Heart right ventricle (tissue), 16 donors: ENCODE measurements around the gene STK39. TPM values are rescaled to one million over a fixed set of nuclear protein-coding genes. Genes with fewer than 3 reads are reported as not detected.

ENCODE experiments used
- ATAC-seq, 8 donors: fragments of 200-7000 bp; cut with Tn5 transposase; one replicate each; pipeline ENCODE4 v1.9.1; 2020; ENCODE audit warnings: mild to moderate bottlenecking in 8 of 8, moderate library complexity in 8 of 8, moderate number of reproducible peaks in 1 of 8
- DNase-seq, 2 donors: peaks; one replicate each; pipeline ENCODE4 v3.0.0-alpha.2; 2020
- H3K27ac ChIP-seq, 10 donors: fragments of 200-600 bp; sonication (generic) in 2 of 10; one replicate each; pipeline versions ENCODE4 v1.5.0 to v1.8.0; 2020 to 2022; ENCODE audit warnings: mild to moderate bottlenecking in 3 of 10
- H3K27me3 ChIP-seq, 7 donors: fragments of 200-600 bp; one replicate each; pipeline ENCODE4 v1.8.0; 2021 to 2022; ENCODE audit warnings: mild to moderate bottlenecking in 2 of 7
- H3K36me3 ChIP-seq, 9 donors: fragments of 200-600 bp; sonication (generic) in 1 of 9; one replicate each; pipeline versions ENCODE4 v1.5.0 to v1.8.0; 2020 to 2022; ENCODE audit warnings: mild to moderate bottlenecking in 2 of 9
- H3K4me1 ChIP-seq, 9 donors: fragments of 200-600 bp; sonication (generic) in 1 of 9; one replicate each; pipeline versions ENCODE4 v1.5.0 to v1.8.0; 2020 to 2022; ENCODE audit warnings: mild to moderate bottlenecking in 4 of 9
- H3K4me3 ChIP-seq, 10 donors: fragments of 200-600 bp; sonication (generic) in 2 of 10; one replicate each; pipeline versions ENCODE4 v1.5.0 to v1.8.0; 2020 to 2022; ENCODE audit warnings: mild to moderate bottlenecking in 7 of 10, moderate library complexity in 2 of 10
- H3K9me3 ChIP-seq, 11 donors: fragments of 200-600 bp in 10 of 11; sonication (generic) in 2 of 11; one replicate each; pipeline versions ENCODE4 v1.5.0 to v1.8.0; 2013 to 2022; ENCODE audit warnings: mild to moderate bottlenecking in 2 of 11, control low read depth in 1 of 11, moderate library complexity in 1 of 11
- WGBS, 2 donors: extraction: QIAGEN DNeasy Blood & Tissue Kit; methylation state at CpG; one replicate each; pipeline ENCODE4 v1.1.7; 2013; ENCODE audit warnings: inconsistent platforms in 1 of 2; 5-methylcytosine and 5-hydroxymethylcytosine counted together
- intact Hi-C, 10 donors: fragments of 100-400 bp; cut with DNase I; formaldehyde crosslinking; loops; one replicate each; pipeline versions ENCODE4 v1.11.1 to v1.14.2; 2022
- polyA plus RNA-seq, 2 donors: library from polyadenylated mRNA; stranded (reverse); fragments of 200-250 nt; gene quantifications; one replicate each; pipeline ENCODE4 v1.2.3, GENCODE V29; 2013
- total RNA-seq, 10 donors: library from RNA; stranded (reverse); fragmentation: NEBNext Ultra II Directional in 3 of 10; extraction: Animal tissue kit (Norgen Biotek cat#: 25700) in 3 of 10; gene quantifications; one replicate each; pipeline versions ENCODE4 v1.2.1 to v1.2.4, GENCODE V29; 2021 to 2023
- TF ChIP-seq, protein P1 (sequence below), 9 donors: fragments of 200-600 bp; sonication (generic) in 2 of 9; IDR thresholded peaks; one replicate each; pipeline versions ENCODE4 v1.5.0 to v1.8.0; 2021 to 2022; ENCODE audit warnings: antibody characterized with exemption in 9 of 9, mild to moderate bottlenecking in 5 of 9, moderate library complexity in 1 of 9
- donor health status: Arrhythmogenic right ventricular cardiomyopathy.
- donor health status: ischemic (EF 13 %, LVEDD 7.1; RV severe dilation, severe dysfunction).
- donor health status: healthy with polysubstance abuse.
- donor health status: DM: no; HTN: yes; CAD: no.
- donor health status: DM: no; HTN: no; CAD: no.
- donor health status: ischemic (EF 25% LVEDD 6.9; RV normal size, moderate dysfunction).
- donor health status: ischemic (EF 25% LVEDD 5.7; RV mildly dilated, moderate dysfunction).
- donor health status: healthy.
- donor health status: DM: yes; HTN: yes; CAD: no.
- donor health status: Ischemic cardiomyopathy.
- donor health status: ischemic (EF 35%, LVEDD 5.7; RV mildly dilated, moderate dysfunction).
- donor health status: nonischemic (EF 11% LVEDD 7.7; RV severe dilation, severe dysfunction).
- donor health status: DM: yes; HTN: yes; CAD: no.
- donor health status: PGD.
- donor health status: ischemic (EF 29% LVEDD 5.4; RV normal size, mild dysfunction).
- donor health status: nonischemic (EF 23%, LVEDD 6.1; RV moderate dilation, normal function).

The STK39 gene
- total and polyA plus RNA-seq, 12 donors = 15.2 to 35.5 (median 19.6) TPM

DNA sequence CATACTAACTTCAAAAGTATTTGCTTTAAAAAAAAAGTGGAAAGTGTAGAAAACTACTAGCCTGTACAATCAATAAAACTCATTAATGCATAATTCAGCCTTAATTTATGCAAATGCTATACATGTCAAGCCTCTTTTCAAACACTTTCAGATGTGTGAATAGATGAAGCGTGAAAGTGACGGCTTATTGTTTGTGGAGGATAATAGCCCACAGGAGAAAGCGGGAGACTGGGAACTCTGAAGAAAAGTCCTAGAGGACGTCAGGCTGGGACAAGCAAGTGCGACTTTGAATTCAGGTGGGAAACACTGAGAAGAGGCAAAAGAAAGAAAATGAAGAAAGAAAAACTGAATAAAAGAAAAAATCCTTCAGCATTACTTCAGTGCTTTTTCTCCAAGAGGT is 108.5 kb downstream of the STK39 start:
- 94 to 96% methylated on average over 5 of the region's 5 CpGs for WGBS, 2 donors
- peaks cover 0 to 22% (median 0%) of the 10 kb centered on the region in 9 donors for H3K36me3 ChIP-seq
- H3K9me3 ChIP-seq = no peaks in the 10 kb centered on the region
- ATAC-seq = no peak
- H3K27ac ChIP-seq = peak overlapping the region in 4 of 10 donors; percentile 49 to 55 (median 50)
- H3K4me3 ChIP-seq = no peak overlapping the region
- no peaks in the 10 kb centered on the region for H3K27me3 ChIP-seq
- peaks cover 0 to 47% (median 21%) of the 10 kb centered on the region in 9 donors for H3K4me1 ChIP-seq
- DNase-seq = no peak
- intact Hi-C loops = loop anchor here in 9 of 10 donors (2.0 to 10.0 kb wide), 7 partner anchors 106 to 206 kb away; partner anchors contain the start of gene STK39 (in 5 of the 9)
- TF ChIP-seq, protein P1, sequence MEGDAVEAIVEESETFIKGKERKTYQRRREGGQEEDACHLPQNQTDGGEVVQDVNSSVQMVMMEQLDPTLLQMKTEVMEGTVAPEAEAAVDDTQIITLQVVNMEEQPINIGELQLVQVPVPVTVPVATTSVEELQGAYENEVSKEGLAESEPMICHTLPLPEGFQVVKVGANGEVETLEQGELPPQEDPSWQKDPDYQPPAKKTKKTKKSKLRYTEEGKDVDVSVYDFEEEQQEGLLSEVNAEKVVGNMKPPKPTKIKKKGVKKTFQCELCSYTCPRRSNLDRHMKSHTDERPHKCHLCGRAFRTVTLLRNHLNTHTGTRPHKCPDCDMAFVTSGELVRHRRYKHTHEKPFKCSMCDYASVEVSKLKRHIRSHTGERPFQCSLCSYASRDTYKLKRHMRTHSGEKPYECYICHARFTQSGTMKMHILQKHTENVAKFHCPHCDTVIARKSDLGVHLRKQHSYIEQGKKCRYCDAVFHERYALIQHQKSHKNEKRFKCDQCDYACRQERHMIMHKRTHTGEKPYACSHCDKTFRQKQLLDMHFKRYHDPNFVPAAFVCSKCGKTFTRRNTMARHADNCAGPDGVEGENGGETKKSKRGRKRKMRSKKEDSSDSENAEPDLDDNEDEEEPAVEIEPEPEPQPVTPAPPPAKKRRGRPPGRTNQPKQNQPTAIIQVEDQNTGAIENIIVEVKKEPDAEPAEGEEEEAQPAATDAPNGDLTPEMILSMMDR (IDR thresholded peaks at IDR 0.05) = no peak

DNA sequence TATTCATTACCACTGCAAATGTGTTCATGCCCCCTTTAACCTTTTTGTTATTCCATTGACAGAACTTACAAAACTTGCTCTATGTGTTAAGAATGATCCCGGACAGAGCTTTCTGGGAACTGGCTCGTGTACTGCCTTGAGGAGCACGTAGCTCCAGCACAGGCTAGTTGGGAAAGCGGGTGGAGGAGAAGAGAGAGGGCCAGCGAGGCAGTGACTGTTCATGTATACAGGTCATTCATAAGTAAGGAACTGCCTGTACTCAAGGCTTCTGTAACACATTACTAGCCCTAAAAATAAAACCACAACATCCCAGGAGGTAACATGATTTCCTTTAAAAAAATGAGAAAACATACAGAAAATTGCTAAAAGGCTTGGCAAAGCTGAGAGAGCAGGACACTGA is 109.0 kb downstream of the STK39 start:
- no peaks in the 10 kb centered on the region for H3K9me3 ChIP-seq
- ATAC-seq (peak in 7 of 8 donors; percentile 48 to 94 (median 76)), DNase-seq (peak in 1 of 2 donors; percentile 31)
- peaks cover 0 to 25% (median 0%) of the 10 kb centered on the region in 9 donors for H3K36me3 ChIP-seq
- no peaks in the 10 kb centered on the region for H3K27me3 ChIP-seq
- no peak overlapping the region for H3K4me3 ChIP-seq
- TF ChIP-seq, protein P1 (IDR thresholded peaks at IDR 0.05) = no peak
- intact Hi-C loops = loop anchor here in 9 of 10 donors (2.0 to 10.0 kb wide), 7 partner anchors 106 to 206 kb away; partner anchors contain the start of gene STK39 (in 5 of the 9)
- peaks cover 0 to 47% (median 21%) of the 10 kb centered on the region in 9 donors for H3K4me1 ChIP-seq
- WGBS, 2 donors = 65% methylated on average over 5 of the region's 5 CpGs
- peak overlapping the region in 6 of 10 donors; percentile 35 to 55 (median 49) for H3K27ac ChIP-seq

DNA sequence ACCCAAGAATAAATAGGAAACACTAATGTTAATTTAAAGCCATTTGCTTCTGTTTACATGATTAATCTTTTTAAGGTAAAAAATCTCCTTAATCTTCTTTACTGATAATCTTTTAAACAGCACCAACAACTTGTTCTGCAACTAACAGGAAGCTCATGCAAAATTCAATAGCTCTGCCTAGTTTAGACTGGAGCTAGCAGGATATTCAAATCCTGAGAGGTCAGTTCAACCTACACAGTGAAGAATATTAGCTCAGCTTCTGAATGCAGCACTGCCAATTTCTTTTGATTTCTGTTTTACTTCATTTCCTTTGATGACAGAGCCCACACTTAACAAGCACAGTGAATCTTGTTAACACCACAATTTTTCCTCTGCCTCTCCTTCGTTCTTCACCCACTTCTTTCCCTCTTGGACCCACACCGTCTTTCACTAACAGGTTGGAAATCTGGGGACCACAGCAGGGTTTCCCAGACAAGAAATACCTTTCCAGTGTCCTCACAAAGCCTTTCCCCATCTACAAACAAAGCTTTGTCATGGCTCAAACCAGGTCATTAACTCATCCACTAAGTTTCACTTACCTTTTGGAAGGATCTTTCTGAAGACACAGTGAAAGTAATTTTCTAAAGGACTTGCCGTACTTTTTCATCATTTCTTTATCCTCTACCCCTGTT is 109.8 kb downstream of the STK39 start:
- WGBS, 2 donors = 58 to 64% methylated on average over 3 of the region's 3 CpGs
- H3K4me3 ChIP-seq = no peak overlapping the region
- DNase-seq (no peak), ATAC-seq (peak in 4 of 8 donors; percentile 36 to 67 (median 60))
- TF ChIP-seq, protein P1 (IDR thresholded peaks at IDR 0.05) = no peak
- intact Hi-C loops = loop anchor here in 9 of 10 donors (2.0 to 10.0 kb wide), 7 partner anchors 107 to 207 kb away; partner anchors contain the start of gene STK39 (in 5 of the 9)
- peaks cover 0 to 47% (median 21%) of the 10 kb centered on the region in 9 donors for H3K4me1 ChIP-seq
- peak overlapping the region in 9 of 10 donors; percentile 15 to 58 (median 46) for H3K27ac ChIP-seq
- H3K27me3 ChIP-seq = no peaks in the 10 kb centered on the region
- H3K36me3 ChIP-seq = peaks cover 0 to 27% (median 0%) of the 10 kb centered on the region in 9 donors
- no peaks in the 10 kb centered on the region for H3K9me3 ChIP-seq

DNA sequence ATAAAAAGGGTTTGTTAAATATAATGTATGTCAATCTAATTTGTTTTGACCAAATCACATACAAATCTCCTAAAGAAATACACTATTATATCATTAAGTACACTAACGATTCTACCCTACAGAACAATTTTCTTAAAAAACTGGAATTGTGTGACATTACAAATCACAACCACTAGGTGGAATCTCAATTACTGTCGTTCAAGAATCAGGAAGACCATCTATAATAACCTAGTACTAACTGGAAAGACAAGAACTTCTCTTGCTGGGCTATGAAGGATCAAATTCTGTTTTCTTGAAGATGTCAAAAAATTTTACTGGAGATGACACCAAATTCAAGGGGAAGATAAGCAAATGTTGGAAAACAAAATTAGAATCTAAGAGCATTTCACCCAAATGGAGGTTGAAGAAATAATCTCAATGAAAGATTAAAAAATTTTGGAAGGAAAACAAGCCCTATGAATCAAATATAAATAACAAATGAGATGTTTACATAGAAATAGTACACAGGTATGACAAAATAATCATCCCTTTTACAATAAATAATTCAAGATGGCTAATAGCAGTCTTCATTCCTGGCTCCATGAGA is 110.9 kb downstream of the STK39 start:
- intact Hi-C loops = loop anchor here in 8 of 10 donors (5.0 to 10.0 kb wide), 6 partner anchors 108 to 208 kb away; partner anchors contain the start of gene STK39 (in 4 of the 8)

More for the DNA sequence above, 110.9 kb downstream of the STK39 start:
- DNase-seq (no peak), ATAC-seq (peak in 1 of 8 donors; percentile 28)
- no peaks in the 10 kb centered on the region for H3K27me3 ChIP-seq
- WGBS, 2 donors = 25% methylated on average over 2 of the region's 2 CpGs
- H3K9me3 ChIP-seq = no peaks in the 10 kb centered on the region
- H3K36me3 ChIP-seq = peaks cover 0 to 27% (median 0%) of the 10 kb centered on the region in 9 donors
- H3K4me3 ChIP-seq = no peak overlapping the region
- H3K4me1 ChIP-seq = peaks cover 0 to 47% (median 21%) of the 10 kb centered on the region in 9 donors
- H3K27ac ChIP-seq = peak overlapping the region in 3 of 10 donors; percentile 15 to 46 (median 45)
- TF ChIP-seq, protein P1 (IDR thresholded peaks at IDR 0.05) = peak; percentile 14 to 65 (median 59)
